Liver (tissue), 9 donors: Measurements from ENCODE around the gene NFIA. TPM values are rescaled to one million over a fixed set of nuclear protein-coding genes. Genes with fewer than 3 reads are reported as not detected.

Experiments used
- DNase-seq: peaks from one replicate; pipeline ENCODE4 v3.0.0-alpha.2; 2017; ENCODE audit warnings: low spot score
- H3K27ac ChIP-seq, 2 donors: one replicate each; pipeline ENCODE4 v1.7.0; 2013; ENCODE audit warnings: inconsistent platforms in 2 of 2, low read length in 2 of 2, control low read depth in 1 of 2, low read depth in 1 of 2, mild to moderate bottlenecking in 1 of 2
- H3K27me3 ChIP-seq, 4 donors: one replicate each; pipeline versions ENCODE4 v1.6.1 to v1.7.0; 2013; ENCODE audit warnings: low read length in 3 of 4, inconsistent platforms in 1 of 4, mild to moderate bottlenecking in 1 of 4, moderate library complexity in 1 of 4; ENCODE audit not compliant: control insufficient read depth in 4 of 4, insufficient read depth in 4 of 4
- H3K36me3 ChIP-seq, 4 donors: one replicate each; pipeline versions ENCODE4 v1.6.1 to v1.7.0; 2013; ENCODE audit warnings: low read length in 3 of 4, mild to moderate bottlenecking in 3 of 4, low read depth in 1 of 4, moderate library complexity in 1 of 4; ENCODE audit not compliant: control insufficient read depth in 4 of 4, insufficient read depth in 3 of 4
- H3K4me1 ChIP-seq, 4 donors: one replicate each; pipeline versions ENCODE4 v1.6.1 to v1.7.0; 2013; ENCODE audit warnings: low read length in 3 of 4, mild to moderate bottlenecking in 3 of 4, moderate library complexity in 1 of 4; ENCODE audit not compliant: control insufficient read depth in 4 of 4, insufficient read depth in 4 of 4
- H3K4me3 ChIP-seq, 3 donors: one replicate each; pipeline versions ENCODE4 v1.6.1 to v1.7.0; 2013; ENCODE audit warnings: low read length in 3 of 3, control low read depth in 1 of 3, low read depth in 1 of 3, mild to moderate bottlenecking in 1 of 3
- H3K9ac ChIP-seq, 2 donors: one replicate each; pipeline ENCODE4 v1.7.0; 2013; ENCODE audit warnings: low read length in 2 of 2, mild to moderate bottlenecking in 2 of 2, moderate library complexity in 2 of 2, control low read depth in 1 of 2, low read depth in 1 of 2
- H3K9me3 ChIP-seq, 4 donors: one replicate each; pipeline versions ENCODE4 v1.6.1 to v1.7.0; 2013; ENCODE audit warnings: low read length in 3 of 4; ENCODE audit not compliant: control insufficient read depth in 4 of 4
- ATF3 ChIP-seq: IDR thresholded peaks from 2 replicates; pipeline ENCODE4 v1.6.1; 2016; ENCODE audit warnings: antibody characterized with exemption
- CTCF ChIP-seq: fragments of 150-350 bp; IDR thresholded peaks from 2 replicates; pipeline ENCODE4 v1.5.1; 2017; ENCODE audit warnings: improper control_type of control experiment, low read depth, low read length; ENCODE audit not compliant: missing input control
- EGR1 ChIP-seq, 2 donors: IDR thresholded peaks; 2 replicates each; pipeline ENCODE4 v1.6.1; 2016 to 2018; ENCODE audit warnings: antibody characterized with exemption in 2 of 2, low read depth in 2 of 2
- FOXA2 ChIP-seq: IDR thresholded peaks from 2 replicates; pipeline ENCODE4 v1.6.1; 2016; ENCODE audit warnings: antibody characterized with exemption
- GABPA ChIP-seq, 2 donors: IDR thresholded peaks in 1 of 2; conservative IDR thresholded peaks in 1 of 2; 2 replicates each; pipeline ENCODE4 v1.6.1; 2016; ENCODE audit warnings: antibody characterized with exemption in 2 of 2, mild to moderate bottlenecking in 1 of 2, moderate library complexity in 1 of 2
- HNF4A ChIP-seq, 2 donors: conservative IDR thresholded peaks; 2 replicates each; pipeline ENCODE4 v1.6.1; 2016; ENCODE audit warnings: antibody characterized with exemption in 2 of 2, mild to moderate bottlenecking in 2 of 2
- HNF4G ChIP-seq: IDR thresholded peaks from 2 replicates; pipeline ENCODE4 v1.6.1; 2016; ENCODE audit warnings: antibody characterized with exemption
- JUND ChIP-seq, 2 donors: IDR thresholded peaks; 2 replicates each; pipeline ENCODE4 v1.6.1; 2016; ENCODE audit warnings: antibody characterized with exemption in 2 of 2
- MAX ChIP-seq: IDR thresholded peaks from 2 replicates; pipeline ENCODE4 v1.6.1; 2016; ENCODE audit warnings: antibody characterized with exemption
- NR2F2 ChIP-seq: IDR thresholded peaks from 2 replicates; pipeline ENCODE4 v1.6.1; 2016; ENCODE audit warnings: antibody characterized with exemption
- RAD21 ChIP-seq, 2 donors: IDR thresholded peaks; 2 replicates each; pipeline ENCODE4 v1.6.1; 2016; ENCODE audit warnings: antibody characterized with exemption in 2 of 2, mild to moderate bottlenecking in 2 of 2
- REST ChIP-seq: IDR thresholded peaks from 2 replicates; pipeline ENCODE4 v1.6.1; 2016; ENCODE audit warnings: antibody characterized with exemption, mild to moderate bottlenecking
- RXRA ChIP-seq, 2 donors: IDR thresholded peaks; 2 replicates each; pipeline ENCODE4 v1.6.1; 2017 to 2018; ENCODE audit warnings: antibody characterized with exemption in 2 of 2, mild to moderate bottlenecking in 1 of 2
- SP1 ChIP-seq: IDR thresholded peaks from 2 replicates; pipeline ENCODE4 v1.6.1; 2018; ENCODE audit warnings: antibody characterized with exemption, mild to moderate bottlenecking
- TAF1 ChIP-seq: conservative IDR thresholded peaks from 2 replicates; pipeline ENCODE4 v1.6.1; 2016; ENCODE audit warnings: antibody characterized with exemption, mild to moderate bottlenecking
- YY1 ChIP-seq: IDR thresholded peaks from 2 replicates; pipeline ENCODE4 v1.6.1; 2016; ENCODE audit warnings: antibody characterized with exemption, mild to moderate bottlenecking
- ZBTB33 ChIP-seq: IDR thresholded peaks from 2 replicates; pipeline ENCODE4 v1.6.1; 2016; ENCODE audit warnings: antibody characterized with exemption
- WGBS: extraction: QIAGEN DNeasy Blood & Tissue Kit; methylation state at CpG from one replicate; pipeline ENCODE4 v1.1.7; 2013; 5-methylcytosine and 5-hydroxymethylcytosine counted together
- polyA plus RNA-seq, 2 donors: library from polyadenylated mRNA; stranded (reverse) in 1 of 2; unstranded in 1 of 2; fragments of 200-250 nt in 1 of 2; fragments of >200 nt in 1 of 2; fragmentation: Nextera tagmentation in 1 of 2; extraction: Ambion mirVana in 1 of 2; gene quantifications; one replicate each; pipeline versions ENCODE4 v1.2.1 to v1.2.3, GENCODE V29; 2013 to 2015
- total RNA-seq, 2 donors: library from RNA; depleted of rRNA; stranded (reverse); fragments of >200 nt; gene quantifications; one replicate each; pipeline ENCODE4 v1.2.3, GENCODE V29; 2014
- donor health status: healthy.
- donor health status: healthy.
- donor health status: healthy.
- donor health status: healthy.
- donor health status: healthy.

The NFIA gene
- total and polyA plus RNA-seq, 4 donors = 6.8 to 53.7 (median 22.2) TPM

GRCh38 chr1:61171974-61172373, 89.6 kb downstream of the NFIA start:
- TF ChIP-seq MAX (no peak), HNF4G (no peak), YY1 (no peak), SP1 (no peak), CTCF (no peak), RAD21 (IDR thresholded peaks at IDR 0.05) (no peak), ZBTB33 (no peak), FOXA2 (no peak), TAF1 (no peak), EGR1 (IDR thresholded peaks at IDR 0.05; ENCODE audit: low read depth in 2 of 2) (no peak), JUND (IDR thresholded peaks at IDR 0.05) (no peak), HNF4A (conservative IDR thresholded peaks at IDR 0.05) (no peak), ATF3 (no peak), NR2F2 (no peak), REST (no peak)
- H3K9me3 ChIP-seq = no peaks in the 10 kb centered on the region
- no peaks in the 10 kb centered on the region for H3K27me3 ChIP-seq
- H3K27ac ChIP-seq = no peak overlapping the region
- WGBS = 80% methylated on average over 4 of the region's 4 CpGs
- no peak overlapping the region for H3K4me3 ChIP-seq
- H3K4me1 ChIP-seq = peaks cover 0 to 46% (median 14%) of the 10 kb centered on the region in 4 donors
- no peak overlapping the region for H3K9ac ChIP-seq
- no peak for DNase-seq
- H3K36me3 ChIP-seq = no peaks in the 10 kb centered on the region

GRCh38 chr1:61173118-61173517, 90.8 kb downstream of the NFIA start:
- Histone ChIP-seq H3K9ac (no peak overlapping the region), H3K9me3 (no peaks in the 10 kb centered on the region), H3K4me3 (no peak overlapping the region), H3K36me3 (no peaks in the 10 kb centered on the region), H3K27ac (no peak overlapping the region), H3K4me1 (peaks cover 0 to 43% (median 11%) of the 10 kb centered on the region in 4 donors), H3K27me3 (no peaks in the 10 kb centered on the region)
- DNase-seq = no peak
- WGBS = 87% methylated on average over 6 of the region's 6 CpGs
- TF ChIP-seq ATF3 = no peak
- no peak for TF ChIP-seq MAX
- no peak for TF ChIP-seq FOXA2
- TF ChIP-seq HNF4G = no peak
- TF ChIP-seq EGR1 (IDR thresholded peaks at IDR 0.05; ENCODE audit: low read depth in 2 of 2) = no peak
- no peak for TF ChIP-seq HNF4A (conservative IDR thresholded peaks at IDR 0.05)
- TF ChIP-seq RAD21 (IDR thresholded peaks at IDR 0.05) = no peak
- TF ChIP-seq GABPA (IDR thresholded peaks at IDR 0.05 in 1 of 2, conservative IDR thresholded peaks at IDR 0.05 in 1 of 2) = no peak
- TF ChIP-seq TAF1 = no peak
- no peak for TF ChIP-seq YY1
- TF ChIP-seq REST = no peak
- no peak for TF ChIP-seq NR2F2
- no peak for TF ChIP-seq JUND (IDR thresholded peaks at IDR 0.05)
- no peak for TF ChIP-seq RXRA (IDR thresholded peaks at IDR 0.05)
- TF ChIP-seq ZBTB33 = no peak
